K562 (cell line): ENCODE data around the gene SNX1. TPM values are rescaled to one million over a fixed set of nuclear protein-coding genes. Genes with fewer than 3 reads are reported as not detected.

Experiments used
- BHLHE40 ChIP-seq: IDR thresholded peaks from 2 replicates; pipeline ENCODE4 v1.6.1; 2011; ENCODE audit warnings: low read length, improper control_type of control experiment
- CBFA2T2 ChIP-seq: fragments of 450-650 bp; conservative IDR thresholded peaks from 2 replicates; pipeline ENCODE4 v1.6.1; 2017; ENCODE audit warnings: mild to moderate bottlenecking
- DPF2 ChIP-seq: fragments of 450-650 bp; IDR thresholded peaks from 2 replicates; pipeline ENCODE4 v1.6.1; 2016
- HMBOX1 ChIP-seq: sonication (generic); IDR thresholded peaks from 2 replicates; pipeline ENCODE4 v1.6.1; 2016
- NCOR1 ChIP-seq: fragments of 450-650 bp; IDR thresholded peaks from 2 replicates; pipeline ENCODE4 v1.6.1; 2016; ENCODE audit warnings: mild to moderate bottlenecking, moderate library complexity
- PHF21A ChIP-seq: fragments of 450-650 bp; IDR thresholded peaks from 2 replicates; pipeline ENCODE4 v1.6.1; 2017; ENCODE audit warnings: low read depth, borderline replicate concordance
- RAD51 ChIP-seq: fragments of 450-650 bp; IDR thresholded peaks from 2 replicates; pipeline ENCODE4 v1.7.1; 2016; ENCODE audit warnings: low read depth, mild to moderate bottlenecking, borderline replicate concordance
- RBM15 ChIP-seq: fragments of 200-400 bp; formaldehyde crosslinking; IDR thresholded peaks from 2 replicates; pipeline ENCODE4 v1.6.1; 2018; ENCODE audit warnings: mild to moderate bottlenecking, low read length, moderate library complexity; ENCODE audit not compliant: insufficient read depth
- REST ChIP-seq, 2 experiments: fragments of 450-650 bp; formaldehyde crosslinking in 1 of 2; IDR thresholded peaks; 2 replicates each; pipeline versions ENCODE4 v1.4.0 to v1.6.1; 2014 to 2020; ENCODE audit warnings: mild to moderate bottlenecking in 2 of 2, borderline replicate concordance in 1 of 2, low read depth in 1 of 2
- SMARCE1 ChIP-seq: fragments of 450-650 bp; IDR thresholded peaks from 2 replicates; pipeline ENCODE4 v1.7.1; 2016; ENCODE audit warnings: mild to moderate bottlenecking
- USF2 ChIP-seq: sonication (generic); formaldehyde crosslinking; IDR thresholded peaks from 2 replicates; pipeline ENCODE4 v1.5.0; 2020; ENCODE audit warnings: missing genetic modification reagents
- VEZF1 ChIP-seq: fragments of 200-800 bp; sonication (Bioruptor generic); IDR thresholded peaks from 2 replicates; pipeline ENCODE4 v1.6.1; 2017; ENCODE audit warnings: missing genetic modification characterization, missing compliant biosample characterization
- YY1 ChIP-seq, 3 experiments: IDR thresholded peaks; 2 replicates each; pipeline ENCODE4 v1.6.1; 2011; ENCODE audit warnings: low read length in 2 of 3, mild to moderate bottlenecking in 2 of 3, moderate library complexity in 2 of 3, borderline replicate concordance in 1 of 3, control low read depth in 1 of 3, low read depth in 1 of 3; ENCODE audit not compliant: insufficient read depth in 3 of 3, insufficient replicate concordance in 2 of 3, control insufficient read depth in 1 of 3, insufficient read length in 1 of 3; ENCODE audit errors: extremely low read depth in 1 of 3
- ZNF3 ChIP-seq: fragments of 250-450 bp; sonication (Bioruptor Pico); IDR thresholded peaks from 2 replicates; pipeline ENCODE4 v1.5.0; 2021; ENCODE audit warnings: mild to moderate bottlenecking, moderate library complexity
- ZNF766 ChIP-seq: fragments of 200-800 bp; sonication (Bioruptor generic); conservative IDR thresholded peaks from 2 replicates; pipeline ENCODE4 v1.6.1; 2016; ENCODE audit warnings: missing genetic modification characterization, missing compliant biosample characterization
- polyA plus RNA-seq, 8 experiments: library from polyadenylated mRNA; depleted of rRNA in 4 of 8; stranded (reverse) in 5 of 8; unstranded in 3 of 8; fragments of >200 nt; fragmentation: Nextera tagmentation in 2 of 8; fragmentation: Illumina TruSeq in 1 of 8; extraction: Ambion mirVana in 2 of 8; extraction: Trizol in 1 of 8; gene quantifications; 2 replicates each; pipeline versions ENCODE4 v1.2.1 to v1.2.3, GENCODE V29; 2011 to 2014; ENCODE audit warnings: inconsistent platforms in 1 of 8, missing spikeins in 1 of 8
- total RNA-seq, 7 experiments: library from RNA; depleted of rRNA in 6 of 7; stranded (reverse); fragments of >200 nt in 6 of 7; fragmentation: Illumina TruSeq in 2 of 7; extraction: Trizol in 2 of 7; gene quantifications; 2 replicates each; pipeline versions ENCODE4 v1.2.1 to v1.2.3, GENCODE V29; 2011 to 2021; ENCODE audit warnings: low replicate concordance in 1 of 7

The SNX1 gene
- total and polyA plus RNA-seq, 9 of the 15 experiments (the other 6 are each of a cell fraction or from before 2014, with no cell fraction given): 11.0 to 105 (median 59.9) TPM

- TF ChIP-seq USF2 (peak; percentile 80), BHLHE40 (peak; percentile 77), RBM15 (no peak), VEZF1 (CRISPR knock-in tag) (peak; percentile 47; the same call in 1 of the 2 replicates), DPF2 (peak; percentile 29; the same call in 1 of the 2 replicates), YY1 (IDR thresholded peaks at IDR 0.05; ENCODE audit: borderline replicate concordance in 1 of 3, control insufficient read depth in 1 of 3, extremely low read depth in 1 of 3, insufficient read depth in 3 of 3, insufficient read length in 1 of 3, insufficient replicate concordance in 2 of 3, low read depth in 1 of 3, low read length in 2 of 3) (no peak), PHF21A (no peak), CBFA2T2 (peak; percentile 33; the same call in 1 of the 2 replicates), ZNF3 (no peak), ZNF766 (CRISPR knock-in tag) (no peak), SMARCE1 (peak; percentile 52; the same call in 1 of the 2 replicates), RAD51 (peak; percentile 85), NCOR1 (no peak), REST (IDR thresholded peaks at IDR 0.05; ENCODE audit: borderline replicate concordance) (peak; percentile 30; the same call in 1 of the 2 replicates), REST (CRISPR knock-in tag; IDR thresholded peaks at IDR 0.05; ENCODE audit: low read depth) (no peak), HMBOX1 (peak; percentile 94)
These were observed 24.6 kb upstream of the SNX1 start (continued) for GRCh38 chr15:64070965-64071851.
